ENCODE measurements around the gene LIPN.

DNA sequence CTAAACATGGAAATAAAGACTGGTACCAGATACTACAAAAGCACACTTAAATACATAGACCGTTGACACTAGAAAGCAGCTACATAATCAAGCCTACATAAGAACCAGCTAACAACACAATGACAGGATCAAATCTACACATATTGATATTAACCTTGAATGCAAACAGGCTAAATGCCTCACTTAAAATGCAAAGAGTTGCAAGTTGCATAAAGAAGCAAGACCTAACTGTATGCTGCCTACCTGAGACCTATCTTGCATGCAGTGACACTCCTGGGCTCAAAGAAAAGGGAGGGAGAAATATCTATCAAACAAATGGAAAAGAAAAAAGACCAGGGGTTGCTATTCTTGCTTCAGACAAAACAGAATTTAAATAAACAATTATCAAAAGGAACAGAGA lies 14.2 kb upstream of the LIPN start:
- TF ChIP-seq CTCF (IDR thresholded peaks at IDR 0.05; ENCODE audit: extremely low read depth in 1 of 2, insufficient read depth in 1 of 2, low read depth in 1 of 2, low read length in 2 of 2), result no peak
- TF ChIP-seq POLR2A (IDR thresholded peaks at IDR 0.05; ENCODE audit: low read depth, low read length), result no peak
- no peak for TF ChIP-seq POLR2AphosphoS5 (IDR thresholded peaks at IDR 0.05; ENCODE audit: insufficient read depth, low read depth, low read length)
- no peak for TF ChIP-seq MAX (IDR thresholded peaks at IDR 0.05; ENCODE audit: insufficient read depth, insufficient read length)

Measured in endothelial cell of umbilical vein (primary cell).